A549 (cell line): ENCODE results near the gene FGF3. TPM values are rescaled to one million over a fixed set of nuclear protein-coding genes. Genes with fewer than 3 reads are reported as not detected.

Experiments
- ATAC-seq, 2 experiments: fragments of 200-7000 bp in 1 of 2; fragments of >200 bp in 1 of 2; cut with Nextera tagmentation in 1 of 2; cut with Tn5 transposase in 1 of 2; 3 replicates each; pipeline versions ENCODE4 v1.8.0 to v1.9.1; 2018 to 2020; ENCODE audit warnings: mild to moderate bottlenecking in 1 of 2, moderate library complexity in 1 of 2
- CTCF ChIA-PET: fragments of 300-600 bp; sonication (Branson Sonifier 250); formaldehyde crosslinking; extraction: SDS; loops from one replicate; lab custom pipeline; 2021; ENCODE audit warnings: antibody characterized with exemption, inconsistent platforms; lab: Yijun Ruan, JAX
- POLR2A ChIA-PET: fragments of 350-600 bp; formaldehyde crosslinking; extraction: SDS; loops from one replicate; lab custom pipeline; 2021; ENCODE audit warnings: antibody characterized with exemption, inconsistent platforms; lab: Yijun Ruan, JAX
- DNase-seq, 2 experiments: peaks; one replicate each; pipeline versions ENCODE4 v3.0.0 to v3.0.0-alpha.2; 2011 to 2016; ENCODE audit warnings: low read depth in 1 of 2, low spot score in 1 of 2
- FAIRE-seq: peaks from 2 replicates; lab custom pipeline; 2011; peaks lifted over from hg19 to GRCh38; lab: Jason Lieb, UNC
- H3K27ac ChIP-seq, 2 experiments: fragments of >200 bp; sonication (Bioruptor Twin); formaldehyde crosslinking; 3 replicates each; pipeline ENCODE4 v1.5.1; 2016 to 2017
- H3K4me1 ChIP-seq: fragments of >200 bp; sonication (Bioruptor Twin); formaldehyde crosslinking; 3 replicates; pipeline ENCODE4 v1.6.1; 2016
- H3K4me2 ChIP-seq: fragments of >200 bp; sonication (Bioruptor Twin); formaldehyde crosslinking; 3 replicates; pipeline ENCODE4 v1.6.1; 2016
- H3K4me3 ChIP-seq: fragments of >200 bp; sonication (Bioruptor Twin); formaldehyde crosslinking; 3 replicates; pipeline ENCODE4 v1.5.1; 2016
- H3K9me3 ChIP-seq: fragments of >200 bp; sonication (Bioruptor Twin); formaldehyde crosslinking; 3 replicates; pipeline ENCODE4 v1.6.1; 2016
- BHLHE40 ChIP-seq: IDR thresholded peaks from 2 replicates; pipeline ENCODE4 v1.6.1; 2012; ENCODE audit warnings: low read depth, low read length, inconsistent platforms
- EHMT2 ChIP-seq: fragments of 200-600 bp; sonication (generic); IDR thresholded peaks from 2 replicates; pipeline ENCODE4 v1.6.1; 2016; ENCODE audit warnings: antibody characterized with exemption, low read depth, mild to moderate bottlenecking, moderate library complexity
- EP300 ChIP-seq, 2 experiments: fragments of >200 bp; sonication (Bioruptor Twin); formaldehyde crosslinking; IDR thresholded peaks; 2 replicates in 1 of 2; 3 replicates in 1 of 2; pipeline ENCODE4 v1.6.1; 2016 to 2017
- ESRRA ChIP-seq: fragments of 150-350 bp; IDR thresholded peaks from 2 replicates; pipeline ENCODE4 v1.6.1; 2014; ENCODE audit warnings: mild to moderate bottlenecking, low read length, borderline replicate concordance
- FOSL2 ChIP-seq, 2 experiments: fragments of 450-650 bp in 1 of 2; fragments of >200 bp in 1 of 2; sonication (Bioruptor Twin) in 1 of 2; formaldehyde crosslinking; IDR thresholded peaks; 2 replicates each; pipeline versions ENCODE4 v1.5.0 to v1.6.1; 2016 to 2020; ENCODE audit warnings: mild to moderate bottlenecking in 1 of 2, moderate library complexity in 1 of 2
- FOXS1 ChIP-seq: fragments of 250-450 bp; sonication (Bioruptor Pico); IDR thresholded peaks from 2 replicates; pipeline ENCODE4 v1.5.0; 2020; ENCODE audit warnings: mild to moderate bottlenecking, moderate library complexity
- HMGXB4 ChIP-seq: fragments of 250-450 bp; sonication (Bioruptor Pico); IDR thresholded peaks from 2 replicates; pipeline ENCODE4 v1.5.0; 2021; ENCODE audit warnings: mild to moderate bottlenecking, moderate library complexity, borderline replicate concordance
- HOXB13 ChIP-seq: fragments of 250-450 bp; sonication (Bioruptor Pico); IDR thresholded peaks from 2 replicates; pipeline ENCODE4 v1.5.0; 2020; ENCODE audit warnings: low read depth, mild to moderate bottlenecking, moderate library complexity
- JUNB ChIP-seq: fragments of >200 bp; sonication (Bioruptor Twin); formaldehyde crosslinking; IDR thresholded peaks from 2 replicates; pipeline ENCODE4 v1.6.1; 2016
- MAFK ChIP-seq: fragments of 450-650 bp; IDR thresholded peaks from 2 replicates; pipeline ENCODE4 v1.6.1; 2014; ENCODE audit not compliant: partially characterized antibody
- MAX ChIP-seq: IDR thresholded peaks from 2 replicates; pipeline ENCODE4 v1.6.1; 2012
- MYC ChIP-seq: IDR thresholded peaks from 2 replicates; pipeline ENCODE4 v1.6.1; 2012; ENCODE audit warnings: mild to moderate bottlenecking, inconsistent platforms, low read length, improper control_type of control experiment, borderline replicate concordance
- NFE2L2 ChIP-seq: fragments of 150-350 bp; conservative IDR thresholded peaks from 2 replicates; pipeline ENCODE4 v1.6.1; 2014; ENCODE audit warnings: low read length
- NPAS2 ChIP-seq: fragments of 250-450 bp; sonication (Bioruptor Pico); IDR thresholded peaks from 2 replicates; pipeline ENCODE4 v1.8.0; 2022; ENCODE audit warnings: mild to moderate bottlenecking, moderate library complexity, borderline replicate concordance
- NR3C1 ChIP-seq: fragments of >200 bp; sonication (Bioruptor Twin); formaldehyde crosslinking; IDR thresholded peaks from 3 replicates; pipeline ENCODE4 v1.6.1; 2017
- PHF8 ChIP-seq: fragments of 200-600 bp; sonication (generic); IDR thresholded peaks from 2 replicates; pipeline ENCODE4 v1.6.1; 2016; ENCODE audit warnings: low read depth, mild to moderate bottlenecking, antibody characterized with exemption, moderate library complexity, borderline replicate concordance
- RARB ChIP-seq: fragments of 250-450 bp; sonication (Bioruptor Pico); IDR thresholded peaks from 2 replicates; pipeline ENCODE4 v1.8.0; 2021; ENCODE audit warnings: mild to moderate bottlenecking, moderate library complexity
- RFX5 ChIP-seq: fragments of 450-650 bp; IDR thresholded peaks from 2 replicates; pipeline ENCODE4 v1.7.1; 2014; ENCODE audit warnings: antibody characterized with exemption, mild to moderate bottlenecking, moderate library complexity
- SREBF2 ChIP-seq: fragments of 450-650 bp; IDR thresholded peaks from 2 replicates; pipeline ENCODE4 v1.6.1; 2014; ENCODE audit warnings: mild to moderate bottlenecking, moderate library complexity
- TP53 ChIP-seq: fragments of 250-450 bp; sonication (Bioruptor Pico); IDR thresholded peaks from 2 replicates; pipeline ENCODE4 v1.5.0; 2021; ENCODE audit warnings: mild to moderate bottlenecking, moderate library complexity
- USF2 ChIP-seq: fragments of 450-650 bp; IDR thresholded peaks from 2 replicates; pipeline ENCODE4 v1.6.1; 2014; ENCODE audit warnings: antibody characterized with exemption
- ZC3H11A ChIP-seq: fragments of 450-650 bp; IDR thresholded peaks from 2 replicates; pipeline ENCODE4 v1.6.1; 2014; ENCODE audit warnings: antibody characterized with exemption, mild to moderate bottlenecking
- WGBS: methylation state at CpG from one replicate; pipeline ENCODE4 v1.1.6; 2017; ENCODE audit errors: missing lambda C conversion rate; 5-methylcytosine and 5-hydroxymethylcytosine counted together
- polyA plus RNA-seq, 4 experiments: library from polyadenylated mRNA; depleted of rRNA in 3 of 4; stranded (reverse); fragments of >200 nt; fragmentation: RNase III in 1 of 4; extraction: RNeasy Plus Mini Kit Qiagen cat#74134 plus additional on column Dnase treatment in 1 of 4; gene quantifications; 2 replicates in 3 of 4; 3 replicates in 1 of 4; pipeline ENCODE4 v1.2.3, GENCODE V29; 2011 to 2017
- TF ChIP-seq, protein P1 (sequence below): IDR thresholded peaks from 2 replicates; pipeline ENCODE4 v1.6.1; 2012; ENCODE audit warnings: low read depth, borderline replicate concordance
- TF ChIP-seq, protein P2 (sequence below): fragments of 150-350 bp; IDR thresholded peaks from 2 replicates; pipeline ENCODE4 v1.6.1; 2014; ENCODE audit warnings: low read depth, mild to moderate bottlenecking, low read length

The FGF3 gene
- polyA plus RNA-seq, 2 of the 4 experiments (the other 2 are of a cell fraction), result not detected

DNA sequence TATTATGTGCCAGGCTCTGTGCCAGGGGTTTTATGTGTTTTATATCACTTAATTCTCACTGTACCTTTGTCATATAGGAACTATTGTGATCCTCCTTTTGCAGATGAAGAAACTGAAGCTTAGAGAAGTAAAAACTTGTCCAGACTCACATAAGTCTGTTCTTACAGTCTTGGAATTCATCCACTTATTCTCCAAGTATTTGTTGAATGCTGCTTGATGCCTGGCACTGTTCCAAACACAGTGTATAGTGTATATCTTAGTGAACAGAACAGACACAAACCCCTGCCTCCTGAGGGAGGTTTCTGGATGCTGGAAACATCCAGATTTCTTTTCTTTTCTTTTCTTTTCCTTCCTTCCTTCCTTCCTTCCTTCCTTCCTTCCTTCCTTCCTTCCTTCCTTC lies 29.0 kb upstream of the FGF3 start:
- DNase-seq, result no peak
- Histone ChIP-seq H3K4me1 (no peaks in the 10 kb centered on the region), H3K27ac (no peak overlapping the region), H3K9me3 (peaks cover 22% of the 10 kb centered on the region), H3K4me2 (no peak overlapping the region), H3K4me3 (no peak overlapping the region)
- no peak for ATAC-seq
- ChIA-PET POLR2A (no interaction called here), CTCF (no interaction called here)
- no peak for FAIRE-seq
- TF ChIP-seq FOSL2 (IDR thresholded peaks at IDR 0.05) (no peak), FOSL2 (CRISPR knock-in tag; IDR thresholded peaks at IDR 0.05) (no peak), RFX5 (no peak), MYC (no peak), HOXB13 (CRISPR knock-in tag) (no peak), RARB (CRISPR knock-in tag) (no peak), MAX (no peak), NFE2L2 (no peak), JUNB (no peak), NR3C1 (no peak), ZC3H11A (no peak), EP300 (IDR thresholded peaks at IDR 0.05) (no peak), EHMT2 (no peak), ESRRA (no peak), SREBF2 (no peak), BHLHE40 (no peak), USF2 (no peak), MAFK (no peak)
- TF ChIP-seq, protein P1, sequence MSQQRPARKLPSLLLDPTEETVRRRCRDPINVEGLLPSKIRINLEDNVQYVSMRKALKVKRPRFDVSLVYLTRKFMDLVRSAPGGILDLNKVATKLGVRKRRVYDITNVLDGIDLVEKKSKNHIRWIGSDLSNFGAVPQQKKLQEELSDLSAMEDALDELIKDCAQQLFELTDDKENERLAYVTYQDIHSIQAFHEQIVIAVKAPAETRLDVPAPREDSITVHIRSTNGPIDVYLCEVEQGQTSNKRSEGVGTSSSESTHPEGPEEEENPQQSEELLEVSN, result no peak

GRCh38 chr11:69844396-69844795 lies 25.2 kb upstream of the FGF3 start:
- no peak for DNase-seq
- 67% methylated on average over 6 of the region's 6 CpGs for WGBS
- POLR2A ChIA-PET, result no interaction called here

More at GRCh38 chr11:69844396-69844795, 25.2 kb upstream of the FGF3 start:
- no peak overlapping the region for H3K4me2 ChIP-seq
- no peak overlapping the region for H3K4me3 ChIP-seq
- 0 out of 3 replicates have a peak, but pooled peaks cover 5% of the 10 kb centered on the region for H3K4me1 ChIP-seq
- CTCF ChIA-PET, result interaction anchor here (1.4 kb wide), 1 partner anchor 352 kb away, joined by 3 read pairs; no protein-coding TSS in a partner anchor
- TF ChIP-seq PHF8, result no peak
- no peak for TF ChIP-seq ESRRA
- no peak for TF ChIP-seq NPAS2 (CRISPR knock-in tag)
- no peak for TF ChIP-seq TP53 (CRISPR knock-in tag)
- TF ChIP-seq FOXS1 (CRISPR knock-in tag), result no peak
- no peak for TF ChIP-seq HMGXB4
- TF ChIP-seq, protein P2, sequence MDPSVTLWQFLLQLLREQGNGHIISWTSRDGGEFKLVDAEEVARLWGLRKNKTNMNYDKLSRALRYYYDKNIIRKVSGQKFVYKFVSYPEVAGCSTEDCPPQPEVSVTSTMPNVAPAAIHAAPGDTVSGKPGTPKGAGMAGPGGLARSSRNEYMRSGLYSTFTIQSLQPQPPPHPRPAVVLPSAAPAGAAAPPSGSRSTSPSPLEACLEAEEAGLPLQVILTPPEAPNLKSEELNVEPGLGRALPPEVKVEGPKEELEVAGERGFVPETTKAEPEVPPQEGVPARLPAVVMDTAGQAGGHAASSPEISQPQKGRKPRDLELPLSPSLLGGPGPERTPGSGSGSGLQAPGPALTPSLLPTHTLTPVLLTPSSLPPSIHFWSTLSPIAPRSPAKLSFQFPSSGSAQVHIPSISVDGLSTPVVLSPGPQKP, result no peak
- TF ChIP-seq MYC, result no peak
- peaks cover 5% of the 10 kb centered on the region; the same call in 1 of the 3 replicates for H3K9me3 ChIP-seq
- no peak overlapping the region for H3K27ac ChIP-seq
- peak; percentile 51 for FAIRE-seq
- no peak for ATAC-seq
